LHCN-M2 (cell line): ENCODE measurements around the gene BACE1. TPM values are rescaled to one million over a fixed set of nuclear protein-coding genes. Genes with fewer than 3 reads are reported as not detected.
"Not testable (repeated sequence)": the region's sequence is repeated elsewhere in the genome, so short reads cannot be mapped to it uniquely, and the experiment has no call there.

Experiments used
- DNase-seq: peaks from one replicate; pipeline ENCODE4 v3.0.0-alpha.2; 2012; ENCODE audit warnings: low read depth
- total RNA-seq: library from RNA; depleted of rRNA; stranded (reverse); fragments of >200 nt; gene quantifications from 2 replicates; pipeline ENCODE4 v1.2.3, GENCODE V29; 2014; rRNA removed

BACE1 gene
- total RNA-seq, 1 experiment from 2014 or later: 38.5 TPM

- peak; percentile 93 for DNase-seq
Observed at GRCh38 chr11:117273550-117274289, 42.3 kb downstream of the BACE1 start.

GRCh38 chr11:117272175-117272574 lies 43.9 kb downstream of the BACE1 start:
- DNase-seq: not testable (repeated sequence)

GRCh38 chr11:117271208-117271607 lies 44.8 kb downstream of the BACE1 start:
- DNase-seq: no peak

DNA sequence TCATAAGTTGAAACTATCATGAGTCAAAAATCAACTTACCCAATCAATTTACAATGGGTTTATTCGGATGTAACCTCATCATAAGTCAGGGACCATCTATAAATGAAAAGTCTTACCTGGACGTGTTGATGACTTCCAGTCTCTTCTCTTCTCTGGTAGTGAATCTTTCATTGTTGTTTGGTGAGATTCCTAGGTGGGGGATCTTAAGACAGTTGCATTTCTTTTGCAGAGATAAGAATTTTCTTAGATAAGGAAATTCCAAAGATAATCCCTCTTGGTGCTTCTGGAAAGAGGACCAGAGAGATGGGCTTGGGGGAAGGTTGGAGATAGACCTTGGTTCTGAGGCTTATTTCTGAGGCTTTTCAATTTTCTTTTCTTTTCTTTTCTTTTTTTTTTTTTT lies 46.2 kb downstream of the BACE1 start:
- no peak for DNase-seq

DNA sequence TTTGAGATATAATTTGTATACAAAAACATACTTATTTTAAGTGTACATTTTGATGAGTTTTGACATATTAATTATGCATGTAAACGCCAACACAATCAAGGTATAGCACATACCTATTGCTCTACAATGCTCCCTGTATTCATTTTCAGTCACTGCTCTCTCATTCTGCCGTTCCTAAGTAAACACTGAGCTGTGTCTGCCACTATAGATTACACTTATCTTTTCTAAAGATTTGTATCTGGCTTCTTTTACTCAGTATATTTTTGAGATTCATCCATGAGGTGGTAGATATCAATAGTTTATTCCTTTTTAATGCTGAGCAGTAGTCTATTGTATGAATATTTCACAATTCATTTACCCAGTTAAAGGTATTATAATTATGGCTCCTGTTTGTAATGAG lies 50.3 kb downstream of the BACE1 start:
- DNase-seq: no peak

- not testable (repeated sequence) for DNase-seq
Observed at GRCh38 chr11:117264624-117265323, 51.3 kb downstream of the BACE1 start.

GRCh38 chr11:117259417-117259816 lies 56.6 kb downstream of the BACE1 start:
- peak; percentile 71 for DNase-seq

DNA sequence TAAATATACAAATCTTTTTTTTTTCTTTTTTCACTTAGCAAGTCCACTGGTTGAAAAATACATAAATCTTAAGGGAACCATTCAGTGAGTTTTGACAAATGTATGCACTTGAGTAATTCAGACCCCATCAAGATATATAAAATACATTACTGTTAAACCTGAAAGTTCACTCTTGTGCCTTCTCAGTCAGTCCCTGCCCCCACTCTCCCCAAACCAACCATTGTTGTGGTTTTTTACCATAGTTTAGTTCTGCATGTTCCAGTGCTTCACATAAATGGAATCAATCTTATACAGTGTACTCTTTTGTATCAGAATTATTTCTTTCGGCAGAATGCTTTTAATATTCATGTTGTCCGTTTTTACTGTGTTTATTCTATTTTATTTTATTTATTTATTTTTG lies 57.5 kb downstream of the BACE1 start:
- DNase-seq: no peak

- DNase-seq: peak; percentile 68
Observed at GRCh38 chr11:117256573-117256972, 59.5 kb downstream of the BACE1 start.

- DNase-seq: no peak
Observed at GRCh38 chr11:117255966-117256365, 60.1 kb downstream of the BACE1 start.

DNA sequence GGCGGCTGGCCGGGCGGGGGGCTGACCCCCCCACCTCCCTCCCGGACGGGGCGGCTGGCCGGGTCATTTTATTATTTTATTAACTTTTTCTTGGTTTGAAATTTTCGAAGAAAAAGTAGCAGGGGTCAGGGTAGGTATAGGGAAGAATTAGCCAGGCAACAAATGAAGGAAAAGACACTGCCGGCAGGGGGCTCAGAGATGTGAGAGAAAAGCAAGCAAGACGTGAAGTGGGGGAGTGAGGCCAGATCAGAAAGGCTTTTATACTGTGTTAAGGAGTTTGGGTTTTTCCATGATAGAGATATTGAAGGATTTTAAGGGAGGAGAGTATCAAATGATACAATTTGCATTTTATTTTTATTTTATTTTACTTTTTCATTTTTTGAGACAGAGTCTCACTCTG lies 64.5 kb downstream of the BACE1 start:
- DNase-seq: no peak

DNA sequence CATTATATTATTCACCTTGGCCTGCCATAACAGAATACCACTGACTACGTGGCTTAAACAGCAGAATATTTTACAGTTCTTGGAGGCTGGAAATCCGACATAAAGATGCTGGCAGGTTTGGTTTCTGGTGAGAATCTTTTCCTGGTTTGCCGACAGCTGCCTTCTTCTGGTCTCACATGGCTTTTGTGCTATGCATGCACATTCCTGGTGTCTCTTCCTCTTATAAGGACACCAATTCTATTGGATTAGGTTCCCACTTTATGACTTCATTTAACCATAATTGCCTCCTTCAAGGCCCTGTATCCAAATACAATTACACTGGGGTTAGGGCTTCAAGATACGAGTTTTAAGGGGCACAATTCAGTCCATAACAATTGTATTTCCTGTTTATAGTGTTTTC lies 66.5 kb downstream of the BACE1 start:
- no peak for DNase-seq

DNA sequence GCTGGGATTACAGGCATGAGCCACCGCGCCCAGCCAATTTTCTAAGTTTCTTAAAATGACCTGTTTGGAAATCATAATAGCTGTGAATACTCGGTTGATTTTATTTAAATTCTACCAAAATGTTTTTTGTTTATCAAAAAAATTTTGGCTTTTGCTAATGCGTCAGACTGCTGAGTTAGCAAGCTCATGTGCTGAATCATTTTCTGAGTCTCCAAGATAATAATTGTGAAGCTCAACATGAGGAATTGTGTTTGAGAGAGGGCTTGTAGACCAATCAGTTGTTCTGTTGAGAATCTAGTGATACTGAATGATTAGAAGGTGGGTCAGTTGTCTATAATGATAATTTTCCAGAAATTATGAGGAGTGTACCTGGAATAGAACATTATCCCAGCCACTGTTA lies 67.7 kb downstream of the BACE1 start:
- DNase-seq: no peak

GRCh38 chr11:117239295-117239694 lies 76.8 kb downstream of the BACE1 start:
- peak; percentile 96 for DNase-seq

- no peak for DNase-seq
Observed at GRCh38 chr11:117238221-117238620, 77.8 kb downstream of the BACE1 start.

Other genes with a start within 250 kb of the BACE1 start
- 11.4 and 12.2 TPM in 2 replicates for gene SIK3, start 217.8 kb downstream of the BACE1 start, total RNA-seq
- gene PAFAH1B2, start 172.0 kb downstream of the BACE1 start, total RNA-seq: 108 and 117 TPM in 2 replicates
- 18.3 and 18.7 TPM in 2 replicates for gene SIDT2, start 137.5 kb downstream of the BACE1 start, total RNA-seq
- 486 and 622 TPM in 2 replicates for gene TAGLN, start 116.9 kb downstream of the BACE1 start, total RNA-seq
- gene PCSK7, start 84.2 kb downstream of the BACE1 start, total RNA-seq: 51.6 and 61.0 TPM in 2 replicates
- gene RNF214, start 83.6 kb downstream of the BACE1 start, total RNA-seq: 9.3 and 12.6 TPM in 2 replicates
- 3.4 and 4.7 TPM in 2 replicates for gene BACE1-AS, start 24.9 kb downstream of the BACE1 start, total RNA-seq
- gene CEP164, start 11.6 kb upstream of the BACE1 start, total RNA-seq: 37.5 and 48.7 TPM in 2 replicates